ENCODE data around the gene CELSR3.

GRCh38 chr3:48647714-48648113 is 15.0 kb downstream of the CELSR3 start:
- TF ChIP-seq CTCF (IDR thresholded peaks at IDR 0.05) (no peak), CEBPB (IDR thresholded peaks at IDR 0.05) (no peak), MAFK (IDR thresholded peaks at IDR 0.05; ENCODE audit: partially characterized antibody) (no peak), KDM1A (IDR thresholded peaks at IDR 0.05; ENCODE audit: low read depth) (no peak), CHD4 (IDR thresholded peaks at IDR 0.05; ENCODE audit: borderline replicate concordance) (no peak), HMGXB4 (CRISPR knock-in tag; IDR thresholded peaks at IDR 0.05; ENCODE audit: borderline replicate concordance) (no peak)

Data from A549 (cell line).